Measurements from ENCODE around the gene MYRIP. TPM values are rescaled to one million over a fixed set of nuclear protein-coding genes. Genes with fewer than 3 reads are reported as not detected.
A peak's percentile ranks its signal among the peaks of the same experiment; 100 is the strongest.
"Not testable (repeated sequence)": the region's sequence is repeated elsewhere in the genome, so short reads cannot be mapped to it uniquely, and the experiment has no call there.

The MYRIP gene
- total RNA-seq, 1 donor from 2014 or later = not detected

DNA sequence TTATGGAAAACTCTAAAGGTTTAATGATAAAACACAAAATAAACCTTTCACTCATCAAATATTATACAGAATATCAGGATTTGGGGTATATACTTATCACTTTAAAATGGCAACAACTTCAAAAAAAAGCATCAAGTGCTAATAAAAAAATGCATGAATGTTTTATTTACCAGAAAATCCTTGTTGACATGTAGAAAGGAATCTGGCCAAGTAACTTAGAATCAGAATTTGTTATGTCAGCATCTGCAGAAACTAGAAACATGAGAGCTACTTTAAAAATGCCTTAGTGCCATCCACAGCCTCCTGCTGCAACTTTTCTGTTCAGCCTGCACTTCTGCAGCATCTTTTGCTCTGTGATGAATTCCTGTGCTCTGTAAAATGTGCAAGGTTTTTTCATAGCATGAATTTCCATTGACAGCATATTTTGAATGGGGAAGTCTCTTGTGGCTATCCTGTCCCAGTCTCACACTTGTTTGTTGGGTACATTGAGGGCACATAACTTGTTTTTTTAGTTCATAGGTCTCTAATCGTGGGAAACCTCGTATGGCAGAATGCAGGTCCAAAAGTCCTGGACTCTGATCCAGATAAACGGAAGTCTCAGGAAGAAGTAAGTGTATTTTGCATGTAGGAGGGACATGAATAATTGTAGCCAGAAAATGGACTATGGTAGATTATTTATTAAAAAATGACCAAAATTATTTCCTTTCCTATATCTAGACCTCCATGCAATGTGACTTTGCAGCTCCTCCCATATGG, 21.1 kb upstream of the MYRIP start:
- Mint-ChIP-seq H3K9me3 (no peaks in the 10 kb centered on the region), H3K27me3 (peaks cover 1% of the 10 kb centered on the region), H3K4me1 (no peaks in the 10 kb centered on the region), H3K4me3 (no peak overlapping the region), H3K36me3 (ENCODE audit: low read depth) (no peaks in the 10 kb centered on the region), H3K27ac (no peak overlapping the region)
- no peak for DNase-seq
- intact Hi-C loops (cut with micrococcal nuclease) = no loop called here

- no peak for DNase-seq
- H3K4me3 Mint-ChIP-seq = no peak overlapping the region
- no peak overlapping the region for H3K27ac Mint-ChIP-seq
- peaks cover 1% of the 10 kb centered on the region for H3K27me3 Mint-ChIP-seq
- intact Hi-C loops (cut with micrococcal nuclease) = no loop called here
- H3K9me3 Mint-ChIP-seq = no peaks in the 10 kb centered on the region
- no peaks in the 10 kb centered on the region for H3K4me1 Mint-ChIP-seq
- no peaks in the 10 kb centered on the region for H3K36me3 Mint-ChIP-seq (ENCODE audit: low read depth)
These were observed 17.8 kb upstream of the MYRIP start for GRCh38 chr3:39791603-39792002.

GRCh38 chr3:39794880-39795279, 14.5 kb upstream of the MYRIP start:
- no peaks in the 10 kb centered on the region for H3K36me3 Mint-ChIP-seq (ENCODE audit: low read depth)
- no peak for DNase-seq
- H3K9me3 Mint-ChIP-seq = no peaks in the 10 kb centered on the region
- H3K4me1 Mint-ChIP-seq = no peaks in the 10 kb centered on the region
- no peak overlapping the region for H3K4me3 Mint-ChIP-seq
- no peak overlapping the region for H3K27ac Mint-ChIP-seq
- no peaks in the 10 kb centered on the region for H3K27me3 Mint-ChIP-seq
- intact Hi-C loops (cut with micrococcal nuclease) = no loop called here

DNA sequence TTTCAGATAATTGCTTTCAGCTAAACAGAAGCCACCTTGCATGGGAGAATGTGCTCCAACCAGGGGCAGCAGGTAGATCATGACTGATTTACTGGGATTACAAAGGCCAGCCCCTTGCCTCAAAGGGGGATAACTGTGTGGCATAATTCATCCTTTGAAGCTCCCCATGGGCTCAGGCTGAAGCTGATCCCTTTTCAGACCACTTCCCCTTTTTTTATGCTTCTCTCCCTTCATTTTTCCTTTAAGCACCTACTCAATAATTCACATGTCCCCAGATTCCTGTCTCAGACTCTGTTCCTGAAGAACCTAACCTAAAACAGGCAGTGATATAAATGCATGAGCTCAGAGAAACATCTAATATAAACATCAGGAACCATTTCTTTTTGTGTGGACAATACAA, 8.2 kb upstream of the MYRIP start:
- Mint-ChIP-seq H3K27ac (no peak overlapping the region), H3K4me3 (no peak overlapping the region), H3K9me3 (peaks cover 7% of the 10 kb centered on the region), H3K27me3 (peaks cover 4% of the 10 kb centered on the region), H3K36me3 (ENCODE audit: low read depth) (no peaks in the 10 kb centered on the region), H3K4me1 (no peaks in the 10 kb centered on the region)
- intact Hi-C loops (cut with micrococcal nuclease) = no loop called here
- DNase-seq = no peak

GRCh38 chr3:39802486-39802885, 6.9 kb upstream of the MYRIP start:
- H3K4me3 Mint-ChIP-seq; H3K9me3 Mint-ChIP-seq; H3K36me3 Mint-ChIP-seq (ENCODE audit: low read depth); H3K27ac Mint-ChIP-seq; H3K4me1 Mint-ChIP-seq; intact Hi-C loops (cut with micrococcal nuclease); DNase-seq: not testable (repeated sequence)
- peaks cover 15% of the 10 kb centered on the region for H3K27me3 Mint-ChIP-seq

- Mint-ChIP-seq H3K36me3 (ENCODE audit: low read depth) (peaks cover 2% of the 10 kb centered on the region), H3K27ac (no peak overlapping the region), H3K4me1 (peaks cover 3% of the 10 kb centered on the region), H3K9me3 (peaks cover 7% of the 10 kb centered on the region), H3K27me3 (peaks cover 29% of the 10 kb centered on the region), H3K4me3 (no peak overlapping the region)
- intact Hi-C loops (cut with micrococcal nuclease) = no loop called here
- no peak for DNase-seq
These were observed 5.5 kb upstream of the MYRIP start for GRCh38 chr3:39803956-39804355.

- peaks cover 32% of the 10 kb centered on the region for H3K27me3 Mint-ChIP-seq
These were observed 4.5 kb upstream of the MYRIP start for GRCh38 chr3:39804951-39805350.

DNA sequence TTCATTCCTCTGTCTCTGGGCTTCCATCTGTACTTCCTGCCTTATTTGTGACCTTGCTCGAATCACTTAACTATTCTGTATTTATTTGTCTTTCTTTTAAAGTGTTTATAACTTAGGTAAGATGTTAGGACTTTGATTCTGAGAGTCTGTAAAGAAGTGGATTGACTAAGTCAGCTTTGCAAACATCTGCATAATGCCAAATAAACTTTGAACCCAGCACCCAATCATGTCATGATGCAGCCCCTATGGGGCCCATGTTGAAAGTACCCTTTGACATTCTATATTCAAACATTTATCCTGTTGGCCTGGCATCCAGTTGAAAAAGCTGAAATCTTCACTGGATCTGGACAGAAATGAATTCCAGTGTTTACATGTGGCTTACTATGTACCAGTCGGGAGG, 3.8 kb upstream of the MYRIP start:
- Mint-ChIP-seq H3K4me3 (no peak overlapping the region), H3K27me3 (peaks cover 39% of the 10 kb centered on the region), H3K4me1 (peaks cover 9% of the 10 kb centered on the region), H3K9me3 (peaks cover 7% of the 10 kb centered on the region), H3K27ac (no peak overlapping the region), H3K36me3 (ENCODE audit: low read depth) (peaks cover 6% of the 10 kb centered on the region)
- DNase-seq = no peak
- intact Hi-C loops (cut with micrococcal nuclease) = no loop called here

More at GRCh38 chr3:39804951-39805350, 4.5 kb upstream of the MYRIP start:
- Mint-ChIP-seq H3K27ac (no peak overlapping the region), H3K4me1 (peaks cover 5% of the 10 kb centered on the region), H3K4me3 (no peak overlapping the region), H3K36me3 (ENCODE audit: low read depth) (peaks cover 2% of the 10 kb centered on the region), H3K9me3 (peaks cover 7% of the 10 kb centered on the region)
- no peak for DNase-seq
- intact Hi-C loops (cut with micrococcal nuclease) = no loop called here

DNA sequence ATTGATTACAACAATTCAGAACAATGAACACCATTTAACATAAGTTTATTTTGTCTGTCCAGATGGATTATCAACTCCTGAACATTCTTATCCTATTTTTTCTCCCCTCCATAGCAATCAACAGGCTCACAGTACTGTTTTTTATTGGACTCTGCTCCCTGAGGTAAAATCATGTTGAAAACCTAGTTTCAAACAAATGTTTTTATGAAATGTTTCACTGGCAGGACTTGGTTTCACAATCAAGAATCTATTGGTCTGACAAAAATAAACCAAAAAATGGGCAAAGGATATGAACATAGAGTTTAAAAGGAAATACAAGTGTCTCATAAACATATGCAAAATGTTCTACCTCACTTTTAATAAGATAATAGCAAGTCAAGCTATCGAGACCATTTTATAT, 2.6 kb upstream of the MYRIP start:
- Mint-ChIP-seq H3K27ac (no peak overlapping the region), H3K27me3 (peaks cover 51% of the 10 kb centered on the region), H3K9me3 (peaks cover 7% of the 10 kb centered on the region), H3K4me3 (no peak overlapping the region), H3K4me1 (peaks cover 9% of the 10 kb centered on the region), H3K36me3 (ENCODE audit: low read depth) (peaks cover 6% of the 10 kb centered on the region)
- intact Hi-C loops (cut with micrococcal nuclease) = no loop called here
- no peak for DNase-seq

GRCh38 chr3:39808467-39809180, 785 bp upstream of the MYRIP start:
- Mint-ChIP-seq H3K4me3 (peak overlapping the region; percentile 43), H3K9me3 (peaks cover 6% of the 10 kb centered on the region), H3K27me3 (peaks cover 63% of the 10 kb centered on the region), H3K4me1 (peaks cover 9% of the 10 kb centered on the region), H3K27ac (peak overlapping the region; percentile 64), H3K36me3 (ENCODE audit: low read depth) (peaks cover 6% of the 10 kb centered on the region)
- intact Hi-C loops (cut with micrococcal nuclease) = no loop called here
- DNase-seq = no peak

DNA sequence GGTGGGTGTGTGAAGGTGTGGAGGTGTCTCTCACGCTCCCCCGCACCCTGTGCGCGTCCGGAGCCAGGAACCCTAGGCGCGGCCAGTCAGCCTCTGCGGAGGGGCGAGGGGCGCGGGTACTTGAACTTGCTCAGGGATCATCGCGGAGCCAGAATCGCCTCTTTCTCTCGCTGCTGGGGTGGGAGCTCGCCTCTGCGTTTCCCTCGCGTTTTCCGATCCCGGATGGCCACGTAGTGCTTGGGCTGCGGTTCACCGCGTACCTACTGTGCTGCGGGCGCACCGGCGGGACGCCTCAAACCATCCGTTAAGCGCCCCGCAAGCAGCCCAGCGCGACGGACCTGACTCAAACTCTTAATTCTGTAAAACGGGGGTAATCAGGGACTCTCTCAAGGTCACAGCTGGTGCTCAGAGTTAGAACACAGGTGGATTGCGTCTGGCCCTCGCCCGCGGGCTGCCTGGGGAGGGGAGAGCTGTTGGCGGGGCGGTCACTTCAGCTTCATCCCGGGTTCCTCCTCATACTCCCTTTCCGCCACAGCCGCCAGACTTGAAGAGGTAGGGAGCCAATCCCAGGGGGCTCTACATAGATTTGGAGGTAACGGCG, 686 bp downstream of the MYRIP start:
- Mint-ChIP-seq H3K4me3 (peak overlapping the region; percentile 75), H3K27me3 (peaks cover 63% of the 10 kb centered on the region), H3K27ac (no peak overlapping the region), H3K4me1 (peaks cover 9% of the 10 kb centered on the region), H3K36me3 (ENCODE audit: low read depth) (peaks cover 6% of the 10 kb centered on the region), H3K9me3 (no peaks in the 10 kb centered on the region)
- no peak for DNase-seq
- intact Hi-C loops (cut with micrococcal nuclease) = no loop called here

DNA sequence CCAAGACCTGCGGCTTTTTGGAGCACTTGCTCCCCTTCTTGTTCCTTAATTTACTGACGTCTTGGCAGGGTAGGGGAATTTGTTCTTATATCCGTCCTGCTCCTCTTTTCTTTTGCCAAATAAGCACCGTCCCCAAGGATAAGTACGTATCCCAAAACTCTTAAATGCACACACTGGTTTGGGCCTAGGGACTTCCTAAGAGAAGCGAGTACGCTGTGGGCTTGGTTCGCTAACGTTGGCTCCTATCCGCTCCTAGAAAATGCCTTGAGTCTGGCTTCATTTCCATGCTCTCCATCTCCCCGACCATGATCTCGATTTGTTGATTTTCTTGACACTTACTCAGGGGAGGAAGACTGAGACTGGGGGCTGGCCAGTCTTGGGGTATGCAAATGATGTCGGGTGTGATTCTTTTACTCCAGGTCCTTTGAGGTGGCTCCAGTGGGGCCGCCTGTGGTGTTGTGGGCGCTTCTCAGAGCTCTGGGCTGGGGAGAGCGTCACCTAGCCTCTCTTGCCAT, 1.3 kb downstream of the MYRIP start:
- Mint-ChIP-seq H3K27me3 (peaks cover 63% of the 10 kb centered on the region), H3K4me1 (peaks cover 9% of the 10 kb centered on the region), H3K4me3 (no peak overlapping the region), H3K36me3 (ENCODE audit: low read depth) (peaks cover 6% of the 10 kb centered on the region), H3K27ac (no peak overlapping the region), H3K9me3 (no peaks in the 10 kb centered on the region)
- intact Hi-C loops (cut with micrococcal nuclease) = no loop called here
- DNase-seq = no peak

DNA sequence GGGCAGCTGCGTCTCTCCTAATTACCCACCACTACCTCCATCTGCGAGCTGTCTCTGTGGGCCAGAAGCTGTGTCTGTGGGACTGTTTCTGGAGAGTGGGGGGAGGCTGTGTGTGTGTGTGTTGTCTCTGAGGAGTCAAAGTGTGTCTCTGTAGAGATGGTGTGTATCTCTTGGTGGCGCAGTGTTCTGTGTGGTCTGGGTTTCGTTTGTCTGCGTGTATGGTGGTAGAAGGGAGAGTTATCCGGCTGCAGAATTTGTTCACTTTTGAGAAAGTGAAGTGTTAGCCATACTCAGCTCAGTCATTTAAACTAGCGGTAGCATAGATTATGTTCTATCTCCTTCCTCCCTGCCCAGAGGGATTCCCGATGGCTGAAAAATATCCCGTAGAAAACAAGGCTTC, 2.2 kb downstream of the MYRIP start:
- no peak for DNase-seq
- Mint-ChIP-seq H3K36me3 (ENCODE audit: low read depth) (peaks cover 6% of the 10 kb centered on the region), H3K4me3 (no peak overlapping the region), H3K9me3 (no peaks in the 10 kb centered on the region), H3K4me1 (peaks cover 9% of the 10 kb centered on the region), H3K27me3 (peaks cover 57% of the 10 kb centered on the region), H3K27ac (no peak overlapping the region)
- intact Hi-C loops (cut with micrococcal nuclease) = no loop called here

DNA sequence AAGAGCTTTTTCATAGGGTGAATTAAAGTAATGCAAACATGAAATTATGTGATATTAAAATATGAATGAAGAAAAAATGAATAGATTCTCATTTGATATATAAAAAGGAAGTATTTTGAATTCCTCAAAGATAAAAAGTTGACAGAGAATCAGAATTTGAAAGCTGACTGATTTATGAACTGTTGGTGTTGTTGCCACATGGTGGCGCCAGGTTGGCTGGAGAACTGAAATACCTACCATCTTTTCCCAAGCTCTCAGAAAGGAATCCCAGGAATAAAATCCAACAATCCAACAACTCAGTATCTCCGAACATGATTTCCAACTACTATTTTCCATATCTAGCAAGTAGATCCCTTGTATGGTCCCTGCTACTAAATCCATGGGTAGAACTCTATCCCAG, 3.1 kb downstream of the MYRIP start:
- no peak for DNase-seq
- Mint-ChIP-seq H3K4me3 (no peak overlapping the region), H3K27me3 (peaks cover 52% of the 10 kb centered on the region), H3K27ac (no peak overlapping the region), H3K9me3 (no peaks in the 10 kb centered on the region), H3K36me3 (ENCODE audit: low read depth) (peaks cover 6% of the 10 kb centered on the region), H3K4me1 (peaks cover 9% of the 10 kb centered on the region)
- intact Hi-C loops (cut with micrococcal nuclease) = no loop called here

All from activated CD4-positive, alpha-beta T cell treated with anti-CD3 and anti-CD28 coated beads, Interleukin-2, amount 10 ng/mL, durations not matched to agents 24 days and 14 days (primary cell).